Measurements from ENCODE around the gene EPHA6. TPM values are rescaled to one million over a fixed set of nuclear protein-coding genes. Genes with fewer than 3 reads are reported as not detected.
"Not testable (repeated sequence)": the region's sequence is repeated elsewhere in the genome, so short reads cannot be mapped to it uniquely, and the experiment has no call there.

The EPHA6 gene
- total and polyA plus RNA-seq, 7 donors: 0.04 TPM; not detected in 6

- Histone ChIP-seq H3K36me3 (ENCODE audit: insufficient read depth in 1 of 2, low read depth in 1 of 2) (no peaks in the 10 kb centered on the region), H3K4me1 (no peaks in the 10 kb centered on the region), H3K27me3 (ENCODE audit: insufficient read depth in 3 of 3, low read length in 2 of 3) (no peaks in the 10 kb centered on the region), H3K27ac (no peak overlapping the region), H3K9me3 (no peaks in the 10 kb centered on the region), H3K4me3 (no peak overlapping the region)
- DNase-seq (no peak), ATAC-seq (no peak)
- no peak for TF ChIP-seq CTCF (IDR thresholded peaks at IDR 0.05)
- intact Hi-C loops (cut with DNase I): no loop called here
- 65 to 75% (median 66%) methylated on average over 2 of the region's 2 CpGs for WGBS, 3 donors
Measured at GRCh38 chr3:97470481-97470880, 656.1 kb downstream of the EPHA6 start.

- DNase-seq (no peak), ATAC-seq (no peak)
- H3K4me3 ChIP-seq: no peak overlapping the region
- H3K27ac ChIP-seq: no peak overlapping the region
- no peaks in the 10 kb centered on the region for H3K4me1 ChIP-seq
- intact Hi-C loops (cut with DNase I): no loop called here
- H3K36me3 ChIP-seq (ENCODE audit: insufficient read depth in 1 of 2, low read depth in 1 of 2): no peaks in the 10 kb centered on the region
- no peak for TF ChIP-seq CTCF (IDR thresholded peaks at IDR 0.05)
- H3K9me3 ChIP-seq: no peaks in the 10 kb centered on the region
- no peaks in the 10 kb centered on the region for H3K27me3 ChIP-seq (ENCODE audit: insufficient read depth in 3 of 3, low read length in 2 of 3)
Measured at GRCh38 chr3:97479740-97480139, 665.3 kb downstream of the EPHA6 start.

- DNase-seq; intact Hi-C loops (cut with DNase I): not testable (repeated sequence)
- 94 to 96% (median 95%) methylated on average over 20 to 29 of the region's 29 CpGs for WGBS, 3 donors
Measured at GRCh38 chr3:97480696-97481289, 666.4 kb downstream of the EPHA6 start.

GRCh38 chr3:97481416-97481815 lies 667.0 kb downstream of the EPHA6 start:
- no peak for TF ChIP-seq CTCF (IDR thresholded peaks at IDR 0.05)
- Histone ChIP-seq H3K4me1 (no peaks in the 10 kb centered on the region), H3K27ac (no peak overlapping the region), H3K4me3 (no peak overlapping the region), H3K27me3 (ENCODE audit: insufficient read depth in 3 of 3, low read length in 2 of 3) (no peaks in the 10 kb centered on the region), H3K9me3 (no peaks in the 10 kb centered on the region), H3K36me3 (ENCODE audit: insufficient read depth in 1 of 2, low read depth in 1 of 2) (no peaks in the 10 kb centered on the region)
- DNase-seq (no peak), ATAC-seq (peak in 1 of 4 donors; percentile 22)
- 89 to 96% (median 94%) methylated on average over 26 of the region's 26 CpGs for WGBS, 3 donors
- intact Hi-C loops (cut with DNase I): no loop called here

More at GRCh38 chr3:97480696-97481289, 666.4 kb downstream of the EPHA6 start:
- not testable (repeated sequence) for H3K9me3 ChIP-seq; ATAC-seq; H3K27ac ChIP-seq; H3K27me3 ChIP-seq (ENCODE audit: insufficient read depth in 3 of 3, low read length in 2 of 3); H3K36me3 ChIP-seq (ENCODE audit: insufficient read depth in 1 of 2, low read depth in 1 of 2); H3K4me3 ChIP-seq; H3K4me1 ChIP-seq

- Histone ChIP-seq H3K4me3 (no peak overlapping the region), H3K27ac (no peak overlapping the region), H3K27me3 (ENCODE audit: insufficient read depth in 3 of 3, low read length in 2 of 3) (no peaks in the 10 kb centered on the region), H3K36me3 (ENCODE audit: insufficient read depth in 1 of 2, low read depth in 1 of 2) (no peaks in the 10 kb centered on the region), H3K9me3 (no peaks in the 10 kb centered on the region), H3K4me1 (no peaks in the 10 kb centered on the region)
- ATAC-seq (no peak), DNase-seq (no peak)
- no peak for TF ChIP-seq CTCF (IDR thresholded peaks at IDR 0.05)
- 75 to 81% (median 79%) methylated on average over 3 of the region's 3 CpGs for WGBS, 3 donors
- intact Hi-C loops (cut with DNase I): no loop called here
Measured at GRCh38 chr3:97485206-97485605, 670.8 kb downstream of the EPHA6 start.
